ENCODE measurements around the gene GRB10. TPM values are rescaled to one million over a fixed set of nuclear protein-coding genes. Genes with fewer than 3 reads are reported as not detected.

The GRB10 gene
- total and polyA plus RNA-seq, 2 of the 8 experiments (the other 6 are each of a cell fraction or from before 2014, with no cell fraction given): 35.7 to 97.0 TPM

DNA sequence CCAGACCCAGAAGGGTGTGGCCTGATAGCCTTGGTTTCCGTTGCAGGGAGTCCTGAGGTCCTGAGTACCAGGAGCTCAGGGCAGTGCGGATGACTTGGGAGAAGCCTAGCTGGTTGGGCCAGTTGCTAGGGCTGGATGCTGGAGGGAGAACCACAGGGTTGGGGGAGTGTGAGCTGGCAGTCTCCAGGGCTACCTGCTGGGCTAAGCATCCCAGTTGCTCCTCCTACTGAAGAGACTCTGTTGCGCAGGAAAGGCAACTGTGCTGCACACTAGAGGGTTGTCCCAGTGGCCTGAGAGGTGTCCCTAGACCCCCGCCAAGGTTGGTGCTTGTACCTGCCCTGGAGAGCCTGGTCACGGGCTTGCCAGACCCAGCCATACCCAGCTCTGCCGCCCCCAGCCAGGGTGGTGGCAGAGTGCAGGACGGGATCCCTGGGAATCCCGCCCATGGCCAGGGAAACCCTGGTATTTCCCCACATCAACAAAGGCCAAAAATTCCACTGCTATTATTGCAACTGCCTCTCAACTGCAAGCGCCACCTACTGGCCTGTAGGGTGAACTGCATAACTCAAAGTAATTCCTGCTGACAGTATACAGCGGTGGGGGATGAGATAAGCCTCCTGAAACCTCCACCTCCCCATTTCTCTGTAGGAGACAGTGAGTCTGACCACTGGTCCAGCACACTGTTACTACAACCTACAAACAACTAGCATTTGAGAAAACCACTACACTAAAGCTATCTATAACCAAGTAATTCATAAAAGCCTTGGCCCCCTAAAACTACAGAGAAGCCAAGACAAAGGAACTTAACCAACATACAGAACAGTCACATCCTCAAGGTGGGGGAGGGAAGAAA, 149.9 kb downstream of the GRB10 start (continued):
- TF ChIP-seq CBX8 (IDR thresholded peaks at IDR 0.05; ENCODE audit: borderline replicate concordance, low read depth, low read length): no peak
- no peak for TF ChIP-seq HDAC2 (IDR thresholded peaks at IDR 0.05; ENCODE audit: borderline replicate concordance in 1 of 2, low read depth in 2 of 2, low read length in 2 of 2)
- no peak for TF ChIP-seq SP4 (IDR thresholded peaks at IDR 0.05; ENCODE audit: low read length)
- no peak for TF ChIP-seq CTBP2 (IDR thresholded peaks at IDR 0.05; ENCODE audit: borderline replicate concordance, insufficient read depth, insufficient read length, low read length)
- TF ChIP-seq SP1 (IDR thresholded peaks at IDR 0.05; ENCODE audit: low read depth, low read length): no peak
- no peak for TF ChIP-seq FOSL1 (IDR thresholded peaks at IDR 0.05; ENCODE audit: insufficient read depth, low read depth, low read length)
- 0 out of 2 replicates have a peak, but pooled peaks have one; percentile 27 for TF ChIP-seq CEBPB (IDR thresholded peaks at IDR 0.05; ENCODE audit: low read depth, low read length)
- TF ChIP-seq, protein P1, sequence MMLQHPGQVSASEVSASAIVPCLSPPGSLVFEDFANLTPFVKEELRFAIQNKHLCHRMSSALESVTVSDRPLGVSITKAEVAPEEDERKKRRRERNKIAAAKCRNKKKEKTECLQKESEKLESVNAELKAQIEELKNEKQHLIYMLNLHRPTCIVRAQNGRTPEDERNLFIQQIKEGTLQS (IDR thresholded peaks at IDR 0.05; ENCODE audit: insufficient read depth, low read depth, low read length): no peak
- TF ChIP-seq KDM1A (IDR thresholded peaks at IDR 0.05; ENCODE audit: borderline replicate concordance, low read length): no peak
- TF ChIP-seq BRCA1 (IDR thresholded peaks at IDR 0.05; ENCODE audit: low read depth, low read length): no peak
- TF ChIP-seq MAFK (IDR thresholded peaks at IDR 0.05; ENCODE audit: low read depth, low read length): no peak
- no peak for TF ChIP-seq EGR1 (IDR thresholded peaks at IDR 0.05; ENCODE audit: borderline replicate concordance, low read depth, low read length)
- no peak for TF ChIP-seq POLR2AphosphoS5 (IDR thresholded peaks at IDR 0.05; ENCODE audit: low read depth, low read length)
- no peak for TF ChIP-seq RXRA (IDR thresholded peaks at IDR 0.05; ENCODE audit: insufficient read depth, low read depth, low read length)
- 0 out of 2 replicates have a peak, but pooled peaks have one; percentile 25 for TF ChIP-seq YY1 (IDR thresholded peaks at IDR 0.05; ENCODE audit: low read depth, low read length)
- TF ChIP-seq CREB1 (IDR thresholded peaks at IDR 0.05): no peak
- no peak; the same call in 1 of the 2 replicates for TF ChIP-seq RBBP5 (IDR thresholded peaks at IDR 0.05; ENCODE audit: borderline replicate concordance, low read depth, low read length)
- TF ChIP-seq NRF1 (IDR thresholded peaks at IDR 0.05; ENCODE audit: low read depth, low read length): no peak
- TF ChIP-seq EP300 (IDR thresholded peaks at IDR 0.05; ENCODE audit: borderline replicate concordance in 1 of 2, low read depth in 2 of 2, low read length in 2 of 2): no peak
- TF ChIP-seq, protein P2, sequence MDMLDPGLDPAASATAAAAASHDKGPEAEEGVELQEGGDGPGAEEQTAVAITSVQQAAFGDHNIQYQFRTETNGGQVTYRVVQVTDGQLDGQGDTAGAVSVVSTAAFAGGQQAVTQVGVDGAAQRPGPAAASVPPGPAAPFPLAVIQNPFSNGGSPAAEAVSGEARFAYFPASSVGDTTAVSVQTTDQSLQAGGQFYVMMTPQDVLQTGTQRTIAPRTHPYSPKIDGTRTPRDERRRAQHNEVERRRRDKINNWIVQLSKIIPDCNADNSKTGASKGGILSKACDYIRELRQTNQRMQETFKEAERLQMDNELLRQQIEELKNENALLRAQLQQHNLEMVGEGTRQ (IDR thresholded peaks at IDR 0.05; ENCODE audit: low read length): no peak
- no peak for TF ChIP-seq EZH2 (IDR thresholded peaks at IDR 0.05; ENCODE audit: low read depth, low read length, severe bottlenecking)
- TF ChIP-seq RAD21 (IDR thresholded peaks at IDR 0.05 in 1 of 2, conservative IDR thresholded peaks at IDR 0.05 in 1 of 2; ENCODE audit: low read depth in 2 of 2, low read length in 2 of 2): peak; percentile 49 to 61

All from H1 (cell line).